PFSK-1 (cell line): ENCODE data around the gene CYSRT1.

Experiments
- FOXP2 ChIP-seq: optimal IDR thresholded peaks from 2 replicates; pipeline ENCODE3; 2011; ENCODE audit warnings: borderline replicate concordance, control low read depth, inconsistent platforms; ENCODE audit not compliant: insufficient read depth; ENCODE audit errors: extremely low read length, extremely low read depth
- POLR2AphosphoS5 ChIP-seq: IDR thresholded peaks from 2 replicates; pipeline ENCODE4 v1.6.1; 2012; ENCODE audit warnings: low read depth, mild to moderate bottlenecking, control low read depth, low read length, moderate library complexity
- SIN3A ChIP-seq: IDR thresholded peaks from 2 replicates; pipeline ENCODE4 v1.6.1; 2012; ENCODE audit warnings: mild to moderate bottlenecking, low read length, moderate library complexity, borderline replicate concordance; ENCODE audit not compliant: insufficient read depth
- TAF1 ChIP-seq: IDR thresholded peaks from 2 replicates; pipeline ENCODE4 v1.6.1; 2012; ENCODE audit warnings: low read length, control low read depth, borderline replicate concordance; ENCODE audit not compliant: insufficient read depth
- TF ChIP-seq, protein P1 (sequence below), 2 experiments: IDR thresholded peaks; 2 replicates each; pipeline versions ENCODE4 v1.6.1 to v1.8.0; 2011 to 2012; ENCODE audit warnings: low read depth in 2 of 2, low read length in 2 of 2, control low read depth in 1 of 2, inconsistent platforms in 1 of 2, mild to moderate bottlenecking in 1 of 2, moderate library complexity in 1 of 2; ENCODE audit not compliant: insufficient read depth in 1 of 2

CYSRT1 gene

GRCh38 chr9:137206602-137207001 lies 18.4 kb upstream of the CYSRT1 start:
- TF ChIP-seq POLR2AphosphoS5 = no peak
- TF ChIP-seq FOXP2 = no peak

GRCh38 chr9:137211532-137211931 lies 13.4 kb upstream of the CYSRT1 start:
- TF ChIP-seq POLR2AphosphoS5 = no peak
- no peak for TF ChIP-seq SIN3A
- TF ChIP-seq FOXP2 = no peak
- TF ChIP-seq, protein P1, sequence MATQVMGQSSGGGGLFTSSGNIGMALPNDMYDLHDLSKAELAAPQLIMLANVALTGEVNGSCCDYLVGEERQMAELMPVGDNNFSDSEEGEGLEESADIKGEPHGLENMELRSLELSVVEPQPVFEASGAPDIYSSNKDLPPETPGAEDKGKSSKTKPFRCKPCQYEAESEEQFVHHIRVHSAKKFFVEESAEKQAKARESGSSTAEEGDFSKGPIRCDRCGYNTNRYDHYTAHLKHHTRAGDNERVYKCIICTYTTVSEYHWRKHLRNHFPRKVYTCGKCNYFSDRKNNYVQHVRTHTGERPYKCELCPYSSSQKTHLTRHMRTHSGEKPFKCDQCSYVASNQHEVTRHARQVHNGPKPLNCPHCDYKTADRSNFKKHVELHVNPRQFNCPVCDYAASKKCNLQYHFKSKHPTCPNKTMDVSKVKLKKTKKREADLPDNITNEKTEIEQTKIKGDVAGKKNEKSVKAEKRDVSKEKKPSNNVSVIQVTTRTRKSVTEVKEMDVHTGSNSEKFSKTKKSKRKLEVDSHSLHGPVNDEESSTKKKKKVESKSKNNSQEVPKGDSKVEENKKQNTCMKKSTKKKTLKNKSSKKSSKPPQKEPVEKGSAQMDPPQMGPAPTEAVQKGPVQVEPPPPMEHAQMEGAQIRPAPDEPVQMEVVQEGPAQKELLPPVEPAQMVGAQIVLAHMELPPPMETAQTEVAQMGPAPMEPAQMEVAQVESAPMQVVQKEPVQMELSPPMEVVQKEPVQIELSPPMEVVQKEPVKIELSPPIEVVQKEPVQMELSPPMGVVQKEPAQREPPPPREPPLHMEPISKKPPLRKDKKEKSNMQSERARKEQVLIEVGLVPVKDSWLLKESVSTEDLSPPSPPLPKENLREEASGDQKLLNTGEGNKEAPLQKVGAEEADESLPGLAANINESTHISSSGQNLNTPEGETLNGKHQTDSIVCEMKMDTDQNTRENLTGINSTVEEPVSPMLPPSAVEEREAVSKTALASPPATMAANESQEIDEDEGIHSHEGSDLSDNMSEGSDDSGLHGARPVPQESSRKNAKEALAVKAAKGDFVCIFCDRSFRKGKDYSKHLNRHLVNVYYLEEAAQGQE (IDR thresholded peaks at IDR 0.05; ENCODE audit: insufficient read depth in 1 of 2, low read depth in 2 of 2, low read length in 2 of 2) = no peak
- TF ChIP-seq TAF1 = no peak

DNA sequence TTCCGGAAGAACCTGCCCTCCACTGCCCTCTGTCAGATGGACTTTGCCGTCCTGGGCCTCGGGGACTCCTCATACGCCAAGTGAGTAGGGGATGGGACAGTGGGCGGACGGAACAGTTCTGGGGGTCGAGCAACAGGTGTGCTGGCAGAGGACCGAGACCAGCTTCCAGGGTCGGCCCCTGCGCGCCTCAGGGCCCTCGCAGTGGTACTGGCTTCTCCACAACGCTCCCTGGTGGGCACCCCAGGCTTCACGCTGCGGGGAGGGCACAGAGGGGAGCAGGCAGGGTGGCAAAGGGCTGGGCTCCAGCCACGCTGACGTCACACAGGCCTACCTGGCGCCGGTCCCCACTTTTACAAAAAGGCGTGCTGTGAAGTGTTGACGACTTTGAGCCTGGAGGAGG lies 12.5 kb upstream of the CYSRT1 start:
- TF ChIP-seq SIN3A = no peak
- TF ChIP-seq, protein P1 (IDR thresholded peaks at IDR 0.05; ENCODE audit: insufficient read depth in 1 of 2, low read depth in 2 of 2, low read length in 2 of 2) = no peak
- TF ChIP-seq FOXP2 = no peak
- no peak for TF ChIP-seq TAF1

GRCh38 chr9:137213160-137214060 lies 11.6 kb upstream of the CYSRT1 start:
- no peak for TF ChIP-seq FOXP2

GRCh38 chr9:137214620-137215019 lies 10.4 kb upstream of the CYSRT1 start:
- TF ChIP-seq, protein P1 (IDR thresholded peaks at IDR 0.05; ENCODE audit: insufficient read depth in 1 of 2, low read depth in 2 of 2, low read length in 2 of 2) = no peak
- TF ChIP-seq POLR2AphosphoS5 (no peak), FOXP2 (no peak), TAF1 (no peak), SIN3A (no peak)

DNA sequence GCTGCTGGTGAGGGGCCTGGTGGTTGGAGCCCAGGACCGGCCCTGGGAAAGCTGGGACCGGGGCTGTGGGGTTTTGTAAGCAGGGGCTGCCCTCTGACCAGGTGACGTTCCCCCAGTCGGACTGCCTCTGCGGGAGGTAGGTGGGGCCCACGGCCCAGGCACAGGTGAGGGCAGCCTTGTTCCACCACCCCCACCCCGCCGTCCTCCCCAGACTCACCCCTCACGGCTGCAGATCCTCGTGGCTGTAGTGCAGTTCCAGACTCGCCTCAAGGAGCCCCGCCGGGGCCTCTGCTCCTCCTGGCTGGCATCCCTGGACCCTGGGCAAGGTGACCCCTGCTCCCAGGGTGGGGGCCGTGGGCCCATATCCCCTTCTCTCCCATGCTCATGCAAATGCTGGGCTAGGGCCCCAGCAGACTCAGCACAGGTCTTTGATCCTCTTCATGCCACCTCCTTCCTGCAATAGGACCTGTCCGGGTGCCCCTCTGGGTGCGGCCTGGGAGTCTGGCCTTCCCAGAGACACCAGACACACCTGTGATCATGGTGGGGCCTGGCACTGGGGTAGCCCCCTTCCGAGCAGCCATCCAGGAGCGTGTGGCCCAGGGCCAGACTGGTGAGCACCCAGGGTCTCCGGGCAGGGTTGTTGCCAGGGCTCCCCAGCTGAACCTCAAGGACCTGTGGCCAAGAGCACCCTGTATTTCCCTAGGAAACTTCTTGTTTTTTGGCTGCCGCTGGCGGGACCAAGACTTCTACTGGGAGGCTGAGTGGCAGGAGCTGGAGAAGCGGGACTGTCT lies 9.6 kb upstream of the CYSRT1 start:
- TF ChIP-seq SIN3A = no peak
- TF ChIP-seq, protein P1 (IDR thresholded peaks at IDR 0.05; ENCODE audit: insufficient read depth in 1 of 2, low read depth in 2 of 2, low read length in 2 of 2) = no peak
- no peak for TF ChIP-seq TAF1
- TF ChIP-seq POLR2AphosphoS5 = no peak
- no peak for TF ChIP-seq FOXP2
